GM03348 (cell line): ENCODE results near the gene STEAP1.
"Not testable (repeated sequence)": the region's sequence is repeated elsewhere in the genome, so short reads cannot be mapped to it uniquely, and the experiment has no call there.

Experiments used
- DNase-seq: peaks from one replicate; pipeline ENCODE4 v3.0.0; 2012; ENCODE audit warnings: low spot score

The STEAP1 gene

DNA sequence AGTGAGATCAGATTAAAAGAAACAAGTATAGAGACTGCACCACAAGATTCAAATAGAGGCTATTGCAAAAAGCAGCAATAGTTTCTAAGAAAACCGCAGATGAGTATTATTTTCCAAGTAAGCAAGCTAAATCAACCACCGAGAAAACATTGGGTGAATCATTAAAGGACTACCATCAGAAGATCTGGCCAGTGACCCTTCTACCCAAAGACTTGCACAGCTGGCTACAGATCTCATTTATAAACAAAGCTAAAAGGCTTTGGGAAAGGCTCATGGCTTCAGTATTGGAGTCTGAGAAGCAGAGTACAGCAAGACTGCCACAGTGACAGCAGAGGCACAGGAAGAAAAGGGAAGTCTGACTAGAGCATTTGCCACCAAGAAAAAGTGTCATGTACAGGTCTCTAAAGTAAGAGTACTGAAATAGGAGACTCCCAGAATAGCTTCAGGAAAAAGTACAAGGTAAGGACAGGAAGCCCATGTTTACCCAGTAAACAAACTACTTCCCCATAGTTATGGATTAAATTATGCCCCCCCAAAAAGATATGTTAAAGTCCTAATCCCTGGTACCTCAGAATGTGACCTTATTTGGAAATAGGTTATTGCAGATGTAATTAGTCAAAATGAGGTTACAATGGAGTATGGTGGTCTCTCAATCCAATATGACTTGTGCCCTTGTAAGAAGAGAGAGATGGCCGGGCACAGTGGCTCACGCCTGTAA is 19.0 kb downstream of the STEAP1 start:
- DNase-seq = no peak

DNA sequence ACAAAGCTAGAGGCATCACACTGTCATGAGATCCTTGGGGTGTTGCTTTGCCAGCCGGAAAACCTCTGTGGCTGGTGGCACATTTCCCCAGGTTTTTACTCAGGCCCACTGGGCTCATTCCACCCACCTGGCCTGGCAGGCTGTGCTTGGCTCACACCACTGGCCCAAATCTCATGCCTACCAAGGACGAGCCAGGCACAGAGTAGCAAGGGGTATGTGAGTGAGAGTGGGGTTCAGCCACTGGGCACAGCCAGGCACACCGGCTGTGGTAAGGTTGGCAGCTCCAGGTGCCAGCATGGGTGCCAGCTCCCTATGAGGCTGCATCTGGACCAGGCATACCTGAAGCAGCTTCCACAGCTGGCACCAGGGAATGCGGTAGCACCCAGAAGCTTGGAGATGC is 21.4 kb downstream of the STEAP1 start:
- DNase-seq = no peak

DNA sequence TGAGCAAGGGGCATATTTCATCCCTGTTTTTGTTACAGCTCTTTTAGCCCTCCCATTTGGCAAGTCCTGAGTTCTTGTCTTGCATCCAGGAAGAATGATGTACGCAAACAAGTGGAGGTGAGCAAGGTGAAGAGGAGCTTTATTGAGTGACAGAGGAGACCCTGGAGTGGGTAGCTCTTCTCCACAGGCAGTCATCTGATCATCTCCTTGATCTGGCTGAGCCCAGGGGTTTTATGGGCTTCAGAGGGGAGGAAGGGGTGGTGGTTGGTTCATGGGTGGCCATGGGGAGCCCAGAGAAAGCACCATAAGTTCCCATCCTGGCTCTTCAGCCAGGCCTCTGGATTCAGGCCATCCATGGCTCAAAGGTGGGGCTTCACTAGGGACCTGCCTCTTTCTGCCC is 21.9 kb downstream of the STEAP1 start:
- no peak for DNase-seq

DNA sequence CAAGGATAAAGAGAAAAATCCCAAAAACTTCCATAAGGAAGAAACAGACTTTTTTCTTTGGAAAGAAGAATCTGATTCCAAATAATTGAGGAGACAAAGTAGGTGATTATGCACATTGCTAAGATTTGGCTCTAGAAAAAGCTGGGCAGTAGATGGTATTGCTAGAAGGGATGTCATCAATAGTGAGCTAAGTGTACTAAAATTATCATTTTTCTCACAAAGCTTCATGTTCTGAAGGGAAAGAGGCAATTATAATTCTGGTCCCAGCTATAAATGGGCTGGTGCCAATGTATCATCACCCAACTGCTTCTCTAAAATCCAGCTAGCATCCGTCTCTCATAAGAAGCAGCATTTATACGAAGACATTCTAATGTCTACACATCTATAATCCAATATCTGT is 23.9 kb downstream of the STEAP1 start:
- no peak for DNase-seq

DNA sequence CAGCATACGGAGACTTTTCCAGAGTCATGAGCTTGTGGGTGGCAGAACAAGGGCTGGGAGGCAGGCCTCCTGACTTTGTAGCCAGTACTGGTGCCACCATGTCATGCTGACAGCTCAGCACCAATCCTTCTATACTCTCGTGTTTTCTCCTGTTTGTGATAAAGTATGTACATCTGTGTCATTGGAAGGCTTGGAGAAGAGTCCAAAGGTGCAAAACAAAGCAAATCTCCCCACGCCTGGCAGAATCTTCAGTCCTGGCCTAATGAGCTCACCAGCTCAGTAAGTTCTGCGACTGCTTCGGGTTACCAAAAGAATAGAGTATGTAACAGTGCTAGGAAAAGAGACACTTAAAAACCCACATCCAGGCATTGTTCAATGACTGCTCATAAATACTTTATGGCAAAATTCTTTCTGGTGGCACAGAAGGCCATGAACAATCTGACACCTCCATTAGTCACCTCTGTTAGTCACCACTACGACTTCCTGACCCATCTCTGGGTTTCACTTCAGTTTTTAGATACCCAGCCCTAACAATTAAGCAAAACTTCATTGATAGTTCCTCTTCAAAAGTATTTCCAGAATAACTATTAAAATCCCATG is 24.5 kb downstream of the STEAP1 start:
- peak; percentile 59 for DNase-seq

DNA sequence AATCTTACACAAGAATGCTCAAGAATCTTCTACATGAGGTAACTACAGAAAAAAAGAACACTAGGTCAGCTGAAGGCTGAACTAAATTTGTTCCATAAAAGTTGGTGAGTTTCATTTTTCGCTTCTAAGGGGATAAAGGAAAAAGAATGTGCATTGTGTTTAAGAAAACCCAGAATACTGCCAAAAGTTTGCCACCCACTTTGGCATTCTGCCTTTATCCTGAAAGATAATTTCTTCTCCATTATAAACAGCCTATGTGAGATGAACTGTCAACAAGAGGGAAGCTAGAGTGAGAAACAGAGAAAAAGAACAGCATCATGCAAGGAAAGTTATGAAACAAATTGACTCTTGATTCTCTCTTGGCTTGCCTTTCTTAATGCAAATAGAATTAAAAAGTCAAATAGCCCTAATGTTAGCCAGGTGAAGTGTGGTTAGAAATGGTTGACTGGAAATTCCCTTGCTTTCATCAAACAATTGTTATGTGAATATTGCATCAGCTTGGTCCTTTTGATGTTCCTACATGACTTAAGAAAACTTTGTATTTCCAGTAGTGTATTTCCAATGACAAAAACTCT is 25.8 kb downstream of the STEAP1 start:
- DNase-seq = peak; percentile 4

DNA sequence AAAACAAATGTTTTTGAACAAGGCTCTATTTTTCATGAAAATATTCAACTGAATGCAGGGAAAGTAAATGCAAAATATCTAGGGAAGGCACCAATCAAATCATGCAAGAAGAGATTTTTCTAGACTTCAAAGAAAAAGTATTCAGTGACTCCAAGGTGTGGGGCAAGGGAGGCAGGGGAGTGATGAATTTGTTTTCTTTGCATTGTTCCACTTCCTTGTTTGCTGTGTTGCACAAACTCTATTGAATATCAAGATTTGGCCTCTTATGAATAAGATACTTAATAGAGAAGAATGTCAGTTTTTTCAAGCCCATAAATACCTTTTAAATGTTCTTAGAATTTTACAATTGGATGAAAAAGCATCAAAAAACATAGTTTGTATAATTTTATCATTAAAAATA is 26.4 kb downstream of the STEAP1 start:
- DNase-seq = no peak

DNA sequence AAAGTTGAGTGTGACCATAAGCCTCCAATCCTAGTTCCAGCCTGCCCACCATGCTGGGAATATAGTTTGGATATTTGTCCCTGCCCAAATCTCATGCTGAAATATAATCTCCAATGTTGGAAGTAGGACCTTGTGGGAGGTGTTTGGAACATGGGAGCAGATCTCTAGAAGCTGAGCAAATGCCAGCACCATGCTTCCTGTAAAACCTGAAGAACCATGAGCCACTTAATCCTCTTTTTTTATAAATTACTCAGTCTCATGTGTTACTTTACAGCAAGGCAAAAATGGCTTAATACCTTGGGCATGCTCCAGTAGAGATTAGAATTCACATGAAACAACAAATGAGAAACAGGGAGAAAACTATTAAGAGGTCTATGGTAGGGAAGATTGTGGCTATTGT is 27.2 kb downstream of the STEAP1 start:
- DNase-seq = no peak

DNA sequence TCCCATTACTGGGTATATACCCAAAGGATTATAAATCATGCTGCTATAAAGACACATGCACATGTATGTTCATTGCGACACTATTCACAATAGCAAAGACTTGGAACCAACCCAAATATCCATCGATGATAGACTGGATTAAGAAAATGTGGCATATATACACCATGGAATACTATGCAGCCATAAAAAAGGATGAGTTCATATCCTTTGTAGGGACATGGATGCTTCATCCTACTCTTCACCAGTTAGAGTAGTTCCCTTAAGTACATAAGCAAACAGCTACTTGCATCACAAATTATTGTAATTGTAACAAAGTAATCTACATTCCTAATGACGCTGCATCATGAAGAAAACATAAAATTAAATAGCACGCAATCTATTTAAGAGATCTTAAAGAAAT is 32.0 kb downstream of the STEAP1 start:
- not testable (repeated sequence) for DNase-seq

DNA sequence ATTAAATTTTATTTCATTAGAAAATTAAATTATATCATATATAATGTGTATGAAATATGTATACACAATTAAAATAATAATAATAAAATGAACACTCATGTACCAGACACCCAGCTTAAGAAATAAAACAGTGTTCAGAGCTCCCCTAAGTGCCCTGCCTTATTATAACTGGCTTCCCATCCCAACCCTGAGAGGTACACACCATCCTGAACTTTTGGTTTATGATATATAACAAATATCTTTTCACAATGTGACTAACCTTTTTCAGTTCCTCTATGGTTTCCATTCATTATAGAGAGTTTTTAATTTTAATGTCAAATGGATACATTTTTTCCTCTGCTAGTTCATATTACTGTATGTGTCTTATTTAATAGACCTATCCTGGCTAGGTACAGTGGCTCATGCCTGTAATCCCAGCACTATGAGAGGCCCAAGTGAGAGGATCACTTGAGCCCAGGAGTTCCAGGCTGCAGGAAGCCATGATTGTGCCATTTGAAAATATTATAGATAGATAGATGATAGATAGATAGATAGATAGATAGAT is 33.3 kb downstream of the STEAP1 start:
- DNase-seq = no peak

DNA sequence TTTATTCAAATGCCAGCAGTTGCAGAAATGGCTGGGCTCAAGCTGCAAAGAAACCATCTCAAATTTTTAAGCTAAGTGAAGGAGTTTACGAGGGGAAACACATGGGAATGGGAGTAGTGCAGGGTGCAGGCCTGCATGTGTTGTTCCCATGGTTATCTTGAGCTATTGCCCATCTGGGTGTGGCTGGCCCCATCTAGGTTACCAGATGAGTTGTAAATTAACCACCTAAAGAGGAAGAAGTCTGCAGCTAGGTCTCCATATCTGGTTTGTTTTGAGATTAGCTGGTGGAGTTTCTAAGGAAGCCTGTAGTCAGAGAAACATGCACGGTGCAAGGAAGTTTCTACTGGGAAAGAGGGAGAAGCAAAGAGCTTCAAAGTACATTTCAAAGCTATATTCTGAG is 34.0 kb downstream of the STEAP1 start:
- no peak for DNase-seq

DNA sequence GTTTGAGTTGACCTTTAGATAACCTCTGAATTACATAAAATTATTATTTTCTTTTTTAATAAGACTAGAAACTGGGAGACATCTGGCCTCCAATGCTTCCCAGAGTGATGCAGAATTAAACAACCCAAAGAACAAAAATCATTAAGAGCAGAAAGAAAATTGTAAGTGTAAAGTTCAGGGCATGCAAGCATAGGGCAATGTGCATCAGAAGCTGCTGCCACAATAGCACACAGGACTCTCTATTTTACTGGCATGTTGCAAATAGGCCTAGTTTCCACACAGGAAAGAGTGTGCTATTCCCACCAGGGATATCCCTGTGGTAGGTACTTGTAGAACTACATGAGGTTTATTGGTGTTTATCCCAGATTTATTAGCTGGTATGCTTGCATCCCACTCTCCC is 36.7 kb downstream of the STEAP1 start:
- DNase-seq = no peak

DNA sequence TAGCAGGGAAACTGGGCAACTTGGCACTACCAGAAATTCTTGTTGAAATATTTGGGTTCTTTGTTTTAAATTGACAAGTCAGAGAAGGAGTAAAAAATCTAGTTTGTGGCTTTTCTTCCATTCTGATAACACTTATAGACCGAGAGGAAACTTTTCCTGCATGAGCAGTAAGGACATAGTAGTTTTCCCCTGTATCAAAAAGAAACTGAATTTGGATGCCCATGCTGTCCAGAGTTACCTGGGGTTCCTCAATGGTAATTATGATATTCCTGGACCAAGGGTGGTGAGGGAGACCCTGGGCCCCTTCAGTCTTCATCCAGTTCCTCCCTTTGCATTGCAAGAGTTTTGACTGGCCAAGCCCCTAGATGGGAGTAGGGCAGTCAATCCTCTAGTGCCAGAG is 37.4 kb downstream of the STEAP1 start:
- no peak for DNase-seq

DNA sequence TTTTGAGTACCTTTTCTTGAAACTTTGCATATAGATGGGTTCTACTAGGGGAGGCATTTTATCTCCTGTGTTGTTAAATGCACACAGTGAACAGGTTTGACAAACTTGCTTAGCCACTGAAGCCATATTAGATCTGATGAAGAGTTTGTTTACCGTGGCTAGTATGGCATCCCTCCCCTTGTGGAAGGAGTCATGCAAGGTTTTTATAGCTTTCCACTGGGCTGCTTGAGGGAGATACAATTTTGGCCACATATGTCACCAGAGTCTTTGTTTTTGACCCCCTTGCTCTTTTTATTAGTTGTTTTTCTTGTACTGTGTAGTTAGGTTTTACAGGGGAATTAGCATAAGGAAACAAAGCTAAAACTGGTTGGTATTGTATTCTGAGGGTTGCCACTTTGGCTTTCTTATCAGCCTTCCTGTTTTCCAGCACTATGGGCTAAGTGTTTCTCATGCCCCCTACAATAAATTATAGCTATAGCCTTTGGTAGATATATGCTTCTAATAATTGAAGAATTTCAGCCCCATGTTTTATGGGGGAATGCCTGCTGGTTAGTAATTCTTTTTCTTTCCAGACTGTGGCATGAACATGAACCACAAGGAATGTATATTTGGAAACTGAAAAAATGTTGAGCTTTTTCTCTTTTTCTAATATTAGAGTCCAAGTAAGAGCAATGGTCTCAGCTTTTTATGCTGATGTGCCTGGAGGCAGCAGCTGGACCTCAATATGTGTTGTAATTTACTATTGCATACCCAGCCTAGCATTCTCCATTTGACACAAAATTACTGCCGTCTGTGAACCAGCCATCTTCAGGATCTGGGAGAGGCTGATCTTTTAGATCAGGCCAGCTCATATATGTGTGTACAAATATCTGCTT is 38.8 kb downstream of the STEAP1 start:
- DNase-seq = peak; percentile 38

DNA sequence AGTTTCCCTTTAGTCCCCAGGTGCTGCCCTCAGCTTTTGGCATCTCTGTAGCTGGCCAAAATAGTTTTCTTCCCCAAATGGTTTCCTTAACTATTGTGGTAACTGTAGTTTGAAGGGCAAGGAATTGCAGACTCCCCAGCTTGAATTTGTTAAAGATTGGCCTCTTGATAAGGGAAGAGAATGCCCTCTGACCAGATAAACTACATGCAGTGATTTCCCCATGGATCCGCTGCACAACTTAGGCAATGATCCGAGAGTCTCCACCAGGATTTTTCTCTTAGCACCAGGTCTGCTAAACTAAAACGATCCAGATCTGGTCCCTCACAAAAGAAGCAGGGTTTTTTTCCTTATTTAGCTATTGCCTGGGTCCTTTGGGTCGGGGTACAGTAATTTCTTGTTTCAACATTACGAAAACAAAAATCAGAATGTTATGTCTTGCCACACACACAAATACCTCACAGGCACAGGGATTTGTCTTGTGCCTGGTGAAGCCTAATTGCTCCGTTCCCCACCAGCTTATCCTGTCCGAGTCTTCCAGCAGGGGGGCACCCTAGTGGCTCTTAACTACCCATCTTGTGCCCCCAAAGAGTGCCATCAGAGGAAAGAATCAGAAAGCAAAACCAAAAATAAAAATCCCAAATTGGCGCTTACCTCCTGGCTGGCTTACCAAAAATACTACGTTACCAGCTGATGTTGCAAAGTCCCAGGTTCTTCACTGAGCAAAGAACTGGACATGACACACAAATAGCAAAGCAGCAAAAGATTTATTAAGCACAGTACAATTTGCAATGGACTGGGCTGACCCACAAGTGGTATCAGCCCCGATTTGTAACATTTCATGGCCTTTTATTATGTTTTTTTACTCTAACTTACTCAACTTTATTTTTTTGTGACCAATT is 40.9 kb downstream of the STEAP1 start:
- no peak for DNase-seq

DNA sequence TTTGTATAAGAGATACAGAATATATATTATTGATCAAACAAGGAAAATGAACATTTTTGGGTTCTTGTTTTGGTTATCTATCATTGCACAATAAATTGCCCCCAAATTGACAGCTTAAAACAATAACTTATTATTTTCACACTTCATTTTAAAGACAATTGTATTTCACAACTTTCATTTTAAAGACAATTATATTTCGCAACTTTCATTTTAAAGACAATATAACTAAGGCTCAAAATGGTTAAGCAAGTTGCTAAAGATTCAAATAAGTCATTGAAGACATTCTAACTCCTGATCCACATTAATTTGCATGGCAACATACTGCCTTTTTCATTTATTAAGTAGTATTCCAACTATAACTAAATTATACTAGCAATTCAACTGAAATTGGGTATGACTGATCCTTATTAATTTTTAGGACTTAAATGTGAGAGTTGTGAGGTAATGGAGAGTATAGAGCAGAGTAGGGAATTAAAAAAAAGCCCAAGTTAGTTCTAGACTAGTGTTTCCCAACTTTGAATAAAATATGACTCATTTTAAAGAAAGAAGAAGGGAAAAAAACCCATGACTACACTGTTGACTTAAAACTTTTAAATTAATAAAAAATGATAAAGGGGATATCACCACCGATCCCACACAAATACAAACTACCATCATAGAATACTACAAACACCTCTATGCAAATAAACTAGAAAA is 47.4 kb downstream of the STEAP1 start:
- DNase-seq = no peak

DNA sequence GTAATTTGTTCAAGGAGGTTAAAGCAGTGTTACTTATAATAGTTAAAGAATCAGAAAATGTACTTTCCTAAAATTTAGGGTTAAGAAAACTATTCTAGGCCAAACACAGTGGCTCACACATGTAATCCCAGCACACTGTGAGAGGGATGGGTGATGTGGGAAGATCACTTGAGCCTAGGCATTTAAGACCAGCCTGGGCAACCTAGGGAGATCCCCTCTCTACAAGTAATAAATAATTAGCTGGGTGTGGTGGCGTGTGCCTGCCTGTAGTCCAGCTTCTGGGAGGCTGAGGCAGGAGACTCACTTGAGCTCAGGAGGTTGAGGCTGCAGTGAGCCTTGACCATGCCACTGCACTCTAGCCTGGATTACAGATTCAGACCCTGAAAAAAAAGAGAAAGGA is 53.7 kb downstream of the STEAP1 start:
- no peak for DNase-seq

DNA sequence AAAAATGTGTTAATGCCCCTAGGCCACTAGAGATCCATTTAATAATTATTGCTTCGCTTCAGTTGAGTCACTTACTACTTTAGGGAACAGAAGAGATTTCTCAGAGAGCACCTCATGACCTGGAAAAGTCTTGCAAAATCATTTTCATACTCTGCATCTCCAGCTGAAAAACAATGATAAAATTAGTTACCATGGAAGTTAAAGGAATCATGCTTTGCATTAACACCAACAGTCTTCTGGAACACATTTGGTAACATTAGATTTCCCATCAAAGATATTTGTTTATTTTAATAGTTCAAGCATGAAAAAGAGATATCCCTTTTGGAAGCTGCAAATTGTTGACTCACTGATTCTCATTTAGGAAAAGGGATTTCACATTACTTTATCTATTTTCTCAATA is 55.5 kb downstream of the STEAP1 start:
- DNase-seq = no peak

DNA sequence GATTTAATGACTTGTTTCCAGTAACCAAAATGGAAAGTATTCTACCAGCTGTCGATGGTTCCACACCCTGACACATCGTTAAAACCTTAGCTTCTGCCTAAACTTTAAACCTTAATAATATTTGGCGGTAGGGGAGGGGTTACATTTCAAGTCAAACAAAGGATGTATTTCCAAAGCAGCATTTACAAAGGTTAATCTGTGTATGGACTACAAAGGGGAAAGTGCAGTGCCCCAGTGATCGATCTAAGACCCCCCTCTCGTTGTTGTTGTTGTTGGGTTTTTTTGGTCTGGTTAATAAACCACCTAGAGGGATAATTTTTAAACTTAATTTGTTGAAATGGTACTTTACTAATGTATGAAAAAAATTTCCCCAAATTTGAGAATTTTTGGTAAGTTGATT is 56.2 kb downstream of the STEAP1 start:
- no peak for DNase-seq

DNA sequence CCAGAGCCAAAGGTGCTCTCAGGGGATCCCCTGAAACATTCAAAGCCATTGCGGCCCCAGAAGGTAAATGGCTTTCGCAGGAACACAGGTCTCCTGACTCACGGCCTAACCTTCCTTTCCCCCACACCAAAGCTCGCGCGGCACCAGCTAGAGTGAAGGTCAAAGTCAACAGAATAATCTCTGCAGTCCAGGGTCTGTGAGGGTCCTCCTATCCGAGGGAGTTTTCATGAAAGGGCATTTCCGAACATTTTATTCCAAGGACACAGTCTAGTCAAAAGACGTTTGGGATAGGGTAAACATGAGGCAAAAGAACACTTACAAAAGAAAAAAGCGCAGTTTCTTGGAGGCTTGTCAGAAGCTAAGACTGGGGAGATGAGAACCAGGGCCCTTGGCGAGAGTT is 56.7 kb downstream of the STEAP1 start:
- no peak for DNase-seq
